ENCODE measurements around the gene CRYBA2.

DNA sequence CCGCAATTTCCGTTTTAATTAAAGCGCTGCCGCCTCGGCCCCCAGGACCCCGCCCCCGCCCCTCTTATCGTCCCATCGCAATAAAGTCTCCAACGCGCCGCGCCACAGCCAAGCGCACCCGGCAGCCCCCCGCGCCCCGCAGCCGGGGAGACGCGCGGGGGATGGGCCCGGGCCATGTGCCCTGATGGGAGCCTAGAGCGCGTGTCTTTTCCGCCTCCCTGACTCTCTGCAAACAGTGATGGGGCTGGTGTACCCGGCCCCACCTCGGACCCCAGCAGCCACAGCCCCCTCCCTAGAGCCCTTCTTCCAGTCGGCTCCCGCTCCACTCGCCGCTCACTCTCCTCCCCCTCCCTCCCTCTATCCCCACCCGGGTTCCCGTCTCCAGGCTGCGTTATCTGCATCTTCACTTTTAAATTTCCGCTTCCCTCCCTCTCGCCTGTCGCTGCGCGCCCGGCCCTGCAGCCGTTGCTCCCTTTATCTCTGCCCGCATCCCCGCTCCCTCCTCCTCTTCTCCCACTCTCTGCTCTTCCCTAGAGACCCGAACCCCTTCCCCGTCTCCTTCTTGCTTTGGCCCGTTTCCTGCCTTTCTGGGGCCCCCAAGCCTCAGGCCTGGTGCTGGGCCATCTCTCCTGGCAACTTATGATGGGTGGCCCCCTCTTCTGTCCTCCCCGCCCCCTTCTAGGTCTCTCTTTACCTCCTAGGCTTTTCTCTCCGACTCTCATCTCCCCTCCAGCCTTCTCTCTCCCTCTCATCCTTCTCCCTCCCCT is 7.7 kb downstream of the CRYBA2 start:
- TF ChIP-seq, protein P1, sequence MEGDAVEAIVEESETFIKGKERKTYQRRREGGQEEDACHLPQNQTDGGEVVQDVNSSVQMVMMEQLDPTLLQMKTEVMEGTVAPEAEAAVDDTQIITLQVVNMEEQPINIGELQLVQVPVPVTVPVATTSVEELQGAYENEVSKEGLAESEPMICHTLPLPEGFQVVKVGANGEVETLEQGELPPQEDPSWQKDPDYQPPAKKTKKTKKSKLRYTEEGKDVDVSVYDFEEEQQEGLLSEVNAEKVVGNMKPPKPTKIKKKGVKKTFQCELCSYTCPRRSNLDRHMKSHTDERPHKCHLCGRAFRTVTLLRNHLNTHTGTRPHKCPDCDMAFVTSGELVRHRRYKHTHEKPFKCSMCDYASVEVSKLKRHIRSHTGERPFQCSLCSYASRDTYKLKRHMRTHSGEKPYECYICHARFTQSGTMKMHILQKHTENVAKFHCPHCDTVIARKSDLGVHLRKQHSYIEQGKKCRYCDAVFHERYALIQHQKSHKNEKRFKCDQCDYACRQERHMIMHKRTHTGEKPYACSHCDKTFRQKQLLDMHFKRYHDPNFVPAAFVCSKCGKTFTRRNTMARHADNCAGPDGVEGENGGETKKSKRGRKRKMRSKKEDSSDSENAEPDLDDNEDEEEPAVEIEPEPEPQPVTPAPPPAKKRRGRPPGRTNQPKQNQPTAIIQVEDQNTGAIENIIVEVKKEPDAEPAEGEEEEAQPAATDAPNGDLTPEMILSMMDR (conservative IDR thresholded peaks at IDR 0.05 in 1 of 2, IDR thresholded peaks at IDR 0.05 in 1 of 2; ENCODE audit: extremely low read depth in 1 of 2, insufficient read depth in 1 of 2, low read depth in 1 of 2, low read length in 2 of 2), result no peak
- TF ChIP-seq EZH2 (IDR thresholded peaks at IDR 0.05; ENCODE audit: borderline replicate concordance, low read length), result no peak

Data from mammary epithelial cell (primary cell).